Neutrophil (primary cell): ENCODE data around the gene TUBGCP2.

Experiments used
- H3K27ac ChIP-seq: fragments of 200-600 bp; sonication (generic); 2 replicates; pipeline ENCODE4 v1.5.1; 2016; ENCODE audit warnings: mild to moderate bottlenecking, moderate library complexity
- H3K27me3 ChIP-seq: fragments of 200-600 bp; sonication (generic); 2 replicates; pipeline ENCODE4 v1.6.0; 2016; ENCODE audit warnings: mild to moderate bottlenecking
- H3K36me3 ChIP-seq: fragments of 200-600 bp; sonication (generic); 2 replicates; pipeline ENCODE4 v1.5.1; 2017
- H3K4me1 ChIP-seq, 2 experiments: fragments of 200-600 bp in 1 of 2; sonication (generic) in 1 of 2; 1 replicate in 1 of 2; 2 replicates in 1 of 2; pipeline versions ENCODE4 v1.5.1 to v1.6.1; 2013 to 2016; ENCODE audit warnings: low read depth in 1 of 2, low read length in 1 of 2, mild to moderate bottlenecking in 1 of 2, moderate library complexity in 1 of 2; ENCODE audit not compliant: control insufficient read depth in 1 of 2, insufficient read depth in 1 of 2
- H3K4me3 ChIP-seq, 2 experiments: fragments of 200-600 bp in 1 of 2; sonication (generic) in 1 of 2; 1 replicate in 1 of 2; 2 replicates in 1 of 2; pipeline ENCODE4 v1.5.1; 2013 to 2016; ENCODE audit warnings: low read depth in 1 of 2, low read length in 1 of 2, mild to moderate bottlenecking in 1 of 2, moderate library complexity in 1 of 2
- H3K9me3 ChIP-seq: fragments of 200-600 bp; sonication (generic); 2 replicates; pipeline ENCODE4 v1.5.1; 2016
- TF ChIP-seq, protein P1 (sequence below): fragments of 200-600 bp; sonication (generic); IDR thresholded peaks from 2 replicates; pipeline ENCODE4 v1.5.1; 2016; ENCODE audit warnings: antibody characterized with exemption

The TUBGCP2 gene

DNA sequence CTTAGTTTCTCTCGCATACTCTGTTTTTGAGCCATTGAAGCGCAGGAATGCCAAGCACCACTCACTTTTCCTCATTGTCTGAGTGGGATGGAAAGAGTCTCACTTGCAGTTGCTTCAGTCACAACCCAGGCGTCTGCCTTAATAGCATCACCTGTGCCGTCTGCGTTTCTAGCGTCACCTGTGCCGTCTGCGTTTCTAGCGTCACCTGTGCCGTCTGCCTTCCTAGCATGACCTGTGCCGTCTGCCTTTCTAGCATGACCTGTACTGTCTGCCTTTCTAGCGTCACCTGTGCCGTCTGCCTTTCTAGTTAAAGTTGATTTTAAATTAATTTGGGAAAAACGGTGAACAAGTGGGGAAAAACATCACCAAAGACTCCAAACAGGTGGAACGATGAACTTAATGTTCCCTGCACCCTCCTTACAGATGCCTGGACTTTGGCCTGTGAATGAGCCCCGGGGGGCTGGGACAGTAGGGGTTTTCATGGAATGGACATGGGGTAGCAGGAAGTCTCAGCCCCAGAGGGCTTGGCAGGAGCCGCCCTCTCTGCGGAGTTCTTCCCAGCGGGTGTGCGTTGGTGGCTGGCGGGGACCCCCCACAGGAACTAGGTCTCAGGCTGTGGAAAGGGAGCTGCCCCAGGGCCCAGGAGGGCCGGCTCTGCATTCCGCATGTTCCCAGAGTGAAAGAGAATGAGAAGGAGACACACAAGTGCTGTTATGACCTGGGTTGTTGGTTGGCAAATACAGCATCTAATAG is 3.5 kb upstream of the TUBGCP2 start:
- Histone ChIP-seq H3K9me3 (no peaks in the 10 kb centered on the region), H3K27me3 (peaks cover 12% of the 10 kb centered on the region), H3K27ac (no peak overlapping the region), H3K4me3 (no peak overlapping the region), H3K4me1 (peaks cover 14 to 21% of the 10 kb centered on the region in 2 experiments), H3K36me3 (peaks cover 13% of the 10 kb centered on the region)
- TF ChIP-seq, protein P1, sequence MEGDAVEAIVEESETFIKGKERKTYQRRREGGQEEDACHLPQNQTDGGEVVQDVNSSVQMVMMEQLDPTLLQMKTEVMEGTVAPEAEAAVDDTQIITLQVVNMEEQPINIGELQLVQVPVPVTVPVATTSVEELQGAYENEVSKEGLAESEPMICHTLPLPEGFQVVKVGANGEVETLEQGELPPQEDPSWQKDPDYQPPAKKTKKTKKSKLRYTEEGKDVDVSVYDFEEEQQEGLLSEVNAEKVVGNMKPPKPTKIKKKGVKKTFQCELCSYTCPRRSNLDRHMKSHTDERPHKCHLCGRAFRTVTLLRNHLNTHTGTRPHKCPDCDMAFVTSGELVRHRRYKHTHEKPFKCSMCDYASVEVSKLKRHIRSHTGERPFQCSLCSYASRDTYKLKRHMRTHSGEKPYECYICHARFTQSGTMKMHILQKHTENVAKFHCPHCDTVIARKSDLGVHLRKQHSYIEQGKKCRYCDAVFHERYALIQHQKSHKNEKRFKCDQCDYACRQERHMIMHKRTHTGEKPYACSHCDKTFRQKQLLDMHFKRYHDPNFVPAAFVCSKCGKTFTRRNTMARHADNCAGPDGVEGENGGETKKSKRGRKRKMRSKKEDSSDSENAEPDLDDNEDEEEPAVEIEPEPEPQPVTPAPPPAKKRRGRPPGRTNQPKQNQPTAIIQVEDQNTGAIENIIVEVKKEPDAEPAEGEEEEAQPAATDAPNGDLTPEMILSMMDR: no peak

DNA sequence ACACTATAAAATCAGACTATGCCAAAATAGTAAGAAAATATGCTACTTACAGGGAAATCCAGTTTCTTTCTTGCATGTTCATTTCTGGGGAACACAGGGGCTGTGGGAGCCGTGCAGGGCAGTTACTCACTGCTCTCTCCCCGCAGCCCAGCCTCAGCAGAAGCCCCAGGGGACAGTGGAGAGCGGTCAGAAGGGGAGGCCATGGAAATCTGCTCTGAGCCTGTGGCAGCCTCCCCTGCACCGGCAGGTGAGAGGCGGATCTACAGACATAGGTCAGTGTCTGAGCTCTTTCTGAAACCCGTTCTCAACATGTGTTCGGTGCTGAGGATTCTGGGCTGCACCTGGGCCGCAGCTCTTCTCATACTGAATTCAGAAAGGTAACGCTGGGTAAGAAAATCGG is 2.9 kb upstream of the TUBGCP2 start:
- Histone ChIP-seq H3K36me3 (peaks cover 13% of the 10 kb centered on the region), H3K4me3 (no peak overlapping the region), H3K9me3 (no peaks in the 10 kb centered on the region), H3K27me3 (peaks cover 12% of the 10 kb centered on the region), H3K27ac (no peak overlapping the region), H3K4me1 (peaks cover 16 to 26% of the 10 kb centered on the region in 2 experiments)
- TF ChIP-seq, protein P1: no peak

DNA sequence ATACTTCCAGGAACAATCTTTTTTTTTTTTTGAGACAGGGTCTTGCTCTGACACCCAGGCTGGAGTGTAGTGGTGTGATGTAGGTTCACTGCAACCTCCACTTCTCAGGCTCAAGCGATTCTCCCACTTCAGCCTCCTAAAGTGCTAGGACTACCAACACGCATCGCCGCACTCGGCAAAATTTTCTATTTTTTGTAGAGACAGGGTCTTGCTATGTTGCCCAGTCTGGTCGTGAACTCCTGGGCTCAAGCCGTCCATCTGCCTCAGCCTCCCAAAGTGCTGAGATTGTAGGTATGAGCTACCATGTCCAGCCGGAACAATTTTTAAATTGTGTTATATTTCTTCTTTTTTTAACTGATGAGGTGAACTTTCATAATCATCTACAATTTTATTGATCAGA is 2.1 kb upstream of the TUBGCP2 start:
- peaks cover 13% of the 10 kb centered on the region for H3K36me3 ChIP-seq

DNA sequence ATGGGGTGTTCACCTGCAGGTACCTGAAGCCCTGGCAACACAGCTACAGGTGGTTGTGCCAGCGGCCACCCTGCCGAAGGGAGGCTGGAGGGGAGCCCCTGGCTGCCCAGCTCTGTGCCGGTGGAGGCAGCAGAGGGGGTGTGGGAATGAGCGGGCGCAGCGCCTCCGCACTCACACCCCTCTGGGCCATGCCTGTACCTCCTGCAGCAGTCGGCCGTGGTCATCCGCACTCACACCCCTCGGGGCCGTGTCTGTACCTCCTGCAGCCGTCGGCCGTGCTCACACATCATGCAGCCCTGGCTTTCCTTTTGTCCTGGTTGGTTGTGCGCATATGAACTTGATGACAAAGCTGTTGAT is 1.7 kb upstream of the TUBGCP2 start:
- Histone ChIP-seq H3K36me3 (peaks cover 13% of the 10 kb centered on the region), H3K4me3 (no peak overlapping the region), H3K9me3 (no peaks in the 10 kb centered on the region), H3K27ac (no peak overlapping the region), H3K4me1 (peaks cover 16 to 31% of the 10 kb centered on the region in 2 experiments), H3K27me3 (peaks cover 3% of the 10 kb centered on the region)
- TF ChIP-seq, protein P1: no peak

More for the DNA sequence above, 2.1 kb upstream of the TUBGCP2 start:
- no peaks in the 10 kb centered on the region for H3K9me3 ChIP-seq
- TF ChIP-seq, protein P1: no peak
- peaks cover 7% of the 10 kb centered on the region for H3K27me3 ChIP-seq
- no peak overlapping the region for H3K4me3 ChIP-seq
- H3K4me1 ChIP-seq: peaks cover 16 to 30% of the 10 kb centered on the region in 2 experiments
- H3K27ac ChIP-seq: no peak overlapping the region

DNA sequence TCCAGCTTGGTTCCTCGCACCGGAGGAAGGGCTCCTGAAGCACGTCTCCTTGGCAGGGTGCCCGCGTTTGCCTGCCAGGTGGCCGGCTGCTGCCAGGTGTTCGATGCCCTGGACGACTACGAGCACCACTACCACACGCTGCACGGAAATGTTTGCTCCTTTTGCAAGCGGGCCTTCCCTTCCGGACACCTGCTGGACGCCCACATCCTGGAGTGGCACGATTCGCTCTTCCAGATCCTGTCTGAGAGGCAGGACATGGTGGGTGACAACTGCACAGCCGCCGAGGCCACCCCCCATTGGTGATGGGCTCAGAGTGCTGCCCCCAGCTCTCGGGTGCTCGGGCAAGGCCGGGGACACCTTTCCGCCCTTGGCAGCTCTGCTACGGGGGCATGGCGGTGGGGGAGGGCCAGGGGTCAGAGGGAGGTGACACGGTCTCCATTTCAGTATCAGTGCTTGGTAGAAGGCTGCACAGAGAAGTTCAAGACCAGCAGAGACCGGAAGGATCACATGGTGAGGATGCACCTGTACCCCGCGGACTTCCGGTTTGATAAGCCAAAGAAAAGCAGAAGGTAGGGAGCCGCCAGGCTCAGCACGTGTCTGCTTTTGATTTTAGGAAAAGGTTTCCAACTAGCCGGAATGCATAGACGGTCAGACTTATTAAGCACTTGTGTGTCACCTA is 1.2 kb upstream of the TUBGCP2 start:
- TF ChIP-seq, protein P1: no peak
- peak overlapping the region in 1 of 2 experiments; percentile 92 for H3K4me3 ChIP-seq
- H3K27ac ChIP-seq: peak overlapping the region; percentile 99
- H3K27me3 ChIP-seq: peaks cover under 1% of the 10 kb centered on the region
- peaks cover 16 to 31% of the 10 kb centered on the region in 2 experiments for H3K4me1 ChIP-seq
- no peaks in the 10 kb centered on the region for H3K9me3 ChIP-seq
- H3K36me3 ChIP-seq: peaks cover 13% of the 10 kb centered on the region
